HCT116 (cell line): Measurements from ENCODE around the gene DAPK1. TPM values are rescaled to one million over a fixed set of nuclear protein-coding genes. Genes with fewer than 3 reads are reported as not detected.

Source experiments
- ATAC-seq: fragments of 200-7000 bp; cut with Tn5 transposase; 2 replicates; pipeline ENCODE4 v1.9.1; 2020; ENCODE audit warnings: mild to moderate bottlenecking, moderate library complexity
- BruUV-seq: library from RNA; stranded (reverse); fragments of 400-500 nt; replicated peaks from 2 replicates; lab custom pipeline; 2021; lab: Mats Ljungman, UMichigan
- CTCF ChIA-PET: fragments of 300-600 bp; sonication (Branson Sonifier 250); formaldehyde crosslinking; loops from one replicate; lab custom pipeline; 2021; ENCODE audit warnings: antibody characterized with exemption; lab: Charles Lee
- POLR2A ChIA-PET: fragments of 300-600, 350-600 bp; sonication (Branson Sonifier 250); formaldehyde crosslinking; loops from one replicate; lab custom pipeline; 2021; ENCODE audit warnings: antibody characterized with exemption; lab: Charles Lee
- RAD21 ChIA-PET, 2 experiments: fragments of 300-600 bp; sonication (Branson Sonifier 250); formaldehyde crosslinking; loops; one replicate each; lab custom pipeline; 2023; ENCODE audit warnings: low total read pairs in 2 of 2; ENCODE audit not compliant: uncharacterized antibody in 2 of 2, unreplicated experiment in 2 of 2, low non-redundant PET in 1 of 2; lab: Charles Lee
- DNase-seq: peaks from one replicate; pipeline ENCODE4 v3.0.0-alpha.2; 2010; ENCODE audit warnings: low read depth, low spot score
- H2AFZ ChIP-seq: fragments of 200-600 bp; shearing (Covaris generic), sonication (generic); 2 replicates; pipeline ENCODE4 v1.6.1; 2017; ENCODE audit warnings: low read depth, mixed run types, mixed read lengths, antibody characterized with exemption, low read length; ENCODE audit not compliant: poor library complexity, severe bottlenecking
- H3K27ac ChIP-seq: 2 replicates; pipeline ENCODE4 v1.5.1; 2012; ENCODE audit warnings: low read depth, low read length
- H3K27me3 ChIP-seq: fragments of 200-600 bp; sonication (generic); 2 replicates; pipeline ENCODE4 v1.6.1; 2016; ENCODE audit warnings: mixed run types, low read length, mixed read lengths; ENCODE audit not compliant: insufficient read depth
- H3K36me3 ChIP-seq, 2 experiments: fragments of 200-500 bp in 1 of 2; fragments of 200-600 bp in 1 of 2; sonication (Bioruptor generic) in 1 of 2; sonication (generic) in 1 of 2; 2 replicates each; pipeline versions ENCODE4 v1.5.1 to v1.6.1; 2014 to 2016; ENCODE audit warnings: low read length in 2 of 2, inconsistent platforms in 1 of 2, mixed read lengths in 1 of 2, mixed run types in 1 of 2; ENCODE audit not compliant: insufficient read depth in 2 of 2, control insufficient read depth in 1 of 2
- H3K4me1 ChIP-seq, 2 experiments: fragments of 200-600 bp in 1 of 2; sonication (generic) in 1 of 2; 2 replicates each; pipeline versions ENCODE4 v1.5.1 to v1.6.1; 2012 to 2017; ENCODE audit warnings: low read length in 2 of 2, inconsistent platforms in 1 of 2, mild to moderate bottlenecking in 1 of 2, mixed read lengths in 1 of 2, mixed run types in 1 of 2, moderate library complexity in 1 of 2; ENCODE audit not compliant: insufficient read depth in 2 of 2, control insufficient read depth in 1 of 2
- H3K4me2 ChIP-seq: fragments of 200-600 bp; sonication (generic); 2 replicates; pipeline ENCODE4 v1.6.1; 2017; ENCODE audit warnings: mixed run types, low read length, mixed read lengths
- H3K4me3 ChIP-seq, 2 experiments: fragments of 200-600 bp in 1 of 2; sonication (generic) in 1 of 2; replicated peaks in 1 of 2; 2 replicates each; pipeline ENCODE4 v1.5.1; 2011 to 2016; ENCODE audit warnings: low read length in 2 of 2, control low read depth in 1 of 2, low read depth in 1 of 2, mild to moderate bottlenecking in 1 of 2, mixed read lengths in 1 of 2, mixed run types in 1 of 2
- H3K79me2 ChIP-seq: fragments of 200-600 bp; sonication (generic); 2 replicates; pipeline ENCODE4 v1.6.1; 2017; ENCODE audit warnings: mild to moderate bottlenecking, mixed run types, low read length, moderate library complexity, mixed read lengths; ENCODE audit not compliant: insufficient read depth
- H3K9ac ChIP-seq: fragments of 200-600 bp; sonication (generic); 2 replicates; pipeline ENCODE4 v1.6.1; 2016; ENCODE audit warnings: low read length, mixed read lengths
- H3K9me2 ChIP-seq: fragments of 200-600 bp; sonication (generic), shearing (Covaris generic); 2 replicates; pipeline ENCODE4 v1.6.1; 2017; ENCODE audit warnings: mixed run types, mild to moderate bottlenecking, moderate library complexity; ENCODE audit not compliant: insufficient read depth
- H3K9me3 ChIP-seq, 2 experiments: fragments of 200-500 bp in 1 of 2; fragments of 200-600 bp in 1 of 2; sonication (Bioruptor generic) in 1 of 2; sonication (generic) in 1 of 2; 2 replicates each; pipeline ENCODE4 v1.6.1; 2014 to 2017; ENCODE audit warnings: low read length in 2 of 2, mixed read lengths in 2 of 2, inconsistent platforms in 1 of 2, low read depth in 1 of 2, mild to moderate bottlenecking in 1 of 2, mixed run types in 1 of 2, moderate library complexity in 1 of 2; ENCODE audit not compliant: control insufficient read depth in 1 of 2, insufficient read depth in 1 of 2
- H4K20me1 ChIP-seq: fragments of 200-600 bp; sonication (generic), shearing (Covaris generic); 2 replicates; pipeline ENCODE4 v1.6.1; 2017; ENCODE audit warnings: mixed run types, mild to moderate bottlenecking, moderate library complexity; ENCODE audit not compliant: insufficient read depth
- CTCF ChIP-seq, 3 experiments: fragments of 200-600 bp in 1 of 3; sonication (generic) in 1 of 3; IDR thresholded peaks in 2 of 3; conservative IDR thresholded peaks in 1 of 3; 2 replicates each; pipeline ENCODE4 v1.5.1; 2012 to 2017; ENCODE audit warnings: low read depth in 2 of 3, low read length in 2 of 3, antibody characterized with exemption in 1 of 3, borderline replicate concordance in 1 of 3, control low read depth in 1 of 3, mild to moderate bottlenecking in 1 of 3, mixed read lengths in 1 of 3, mixed run types in 1 of 3, moderate library complexity in 1 of 3; ENCODE audit not compliant: insufficient read depth in 1 of 3
- EZH2 ChIP-seq: fragments of 200-600 bp; sonication (generic); IDR thresholded peaks from 2 replicates; pipeline ENCODE4 v1.6.1; 2017; ENCODE audit warnings: antibody characterized with exemption, mixed run types
- RAD21 ChIP-seq: IDR thresholded peaks from 2 replicates; pipeline ENCODE4 v1.6.1; 2012; ENCODE audit warnings: low read depth, mild to moderate bottlenecking
- REST ChIP-seq: IDR thresholded peaks from 2 replicates; pipeline ENCODE4 v1.6.1; 2012; ENCODE audit warnings: low read depth
- intact Hi-C: fragments of 100-400 bp; cut with micrococcal nuclease; formaldehyde crosslinking; loops from 2 replicates; pipeline ENCODE4 v1.10.0; 2022
- total RNA-seq: library from RNA; stranded (reverse); gene quantifications from one replicate; pipeline ENCODE4 v1.2.1, GENCODE V29; 2021; ENCODE audit not compliant: unreplicated experiment

Gene DAPK1
- total RNA-seq, 1 experiment from 2014 or later, result 5.6 TPM

- Histone ChIP-seq H3K9me2 (no peaks in the 10 kb centered on the region), H3K9me3 (peaks cover 6% of the 10 kb centered on the region in 2 experiments; a peak in 3 of 4 replicates), H3K9ac (no peak overlapping the region), H3K4me1 (no peaks in the 10 kb centered on the region)
- intact Hi-C loops, result loop anchor here (1.0 to 5.0 kb wide), 2 partner anchors 326 to 1231 kb away; no protein-coding TSS in a partner anchor
- no TSS peak for BruUV-seq
- TF ChIP-seq CTCF (IDR thresholded peaks at IDR 0.05 in 2 of 3, conservative IDR thresholded peaks at IDR 0.05 in 1 of 3; ENCODE audit: borderline replicate concordance in 1 of 3, insufficient read depth in 1 of 3, low read depth in 2 of 3, low read length in 2 of 3) (peak; percentile 84 to 90 (median 85)), REST (no peak), RAD21 (peak; percentile 92), EZH2 (no peak)
- TF ChIP-seq, all 23 proteins: peak for 2
- ChIA-PET POLR2A (no interaction called here), CTCF (interaction anchor here (0.6 to 2.7 kb wide), 9 partner anchors 12 to 1248 kb away, joined by 3 to 41 read pairs (median 4); no protein-coding TSS in a partner anchor), RAD21 (interaction anchor here in 1 of 2 experiments (0.7 to 0.9 kb wide), 2 partner anchors 149 to 325 kb away, joined by 3 to 4 read pairs; no protein-coding TSS in a partner anchor)
- Histone ChIP-seq H3K36me3 (no peaks in the 10 kb centered on the region), H3K4me3 (no peak overlapping the region), H3K79me2 (no peaks in the 10 kb centered on the region), H2AFZ (no peak overlapping the region), H3K27ac (no peak overlapping the region), H4K20me1 (no peaks in the 10 kb centered on the region), H3K27me3 (no peaks in the 10 kb centered on the region), H3K4me2 (no peak overlapping the region)
- ATAC-seq (peak; percentile 98), DNase-seq (peak; percentile 51)
Measured at GRCh38 chr9:87662808-87663528, 165.3 kb downstream of the DAPK1 start.
